NCI-H345 treated with DMSO at 0.1 percent for 48 hours (cell line): ENCODE results near the gene ZNF546.
A peak's percentile ranks its signal among the peaks of the same experiment; 100 is the strongest.
"Not testable (repeated sequence)": the region's sequence is repeated elsewhere in the genome, so short reads cannot be mapped to it uniquely, and the experiment has no call there.

Experiments
- DNase-seq: peaks from one replicate; lab custom pipeline; 2025; ENCODE audit not compliant: unreplicated experiment; lab: John Stamatoyannopoulos, UW

ZNF546 gene

DNA sequence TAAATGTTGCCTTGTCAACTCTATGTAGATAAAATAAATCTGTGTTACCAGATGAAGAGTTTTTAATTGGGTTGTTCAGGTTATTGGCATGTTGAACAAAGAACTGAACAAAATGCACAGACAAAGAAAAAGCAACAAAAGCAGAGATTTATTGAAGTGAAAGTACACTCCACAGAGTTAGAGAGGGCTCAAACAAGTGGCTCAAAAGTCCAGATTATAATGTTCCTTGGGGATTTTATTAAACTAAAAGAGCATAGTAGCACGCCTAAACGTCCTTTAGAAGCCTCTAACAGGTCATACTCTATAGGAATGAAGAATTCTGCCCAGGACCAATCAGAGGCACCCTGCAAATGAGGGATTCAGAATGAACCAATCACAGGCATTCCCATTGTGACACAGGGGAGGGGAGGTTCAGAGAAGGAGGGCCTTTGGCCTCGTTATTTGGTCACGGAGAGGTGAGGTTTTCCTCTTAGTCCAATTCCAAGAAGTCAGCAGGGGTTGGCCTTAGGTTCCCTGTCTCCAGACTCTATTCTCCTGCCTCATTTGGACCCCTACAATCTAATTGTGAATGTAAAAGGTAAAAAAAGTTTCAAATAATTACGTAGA lies 13.1 kb upstream of the ZNF546 start:
- no peak for DNase-seq

DNA sequence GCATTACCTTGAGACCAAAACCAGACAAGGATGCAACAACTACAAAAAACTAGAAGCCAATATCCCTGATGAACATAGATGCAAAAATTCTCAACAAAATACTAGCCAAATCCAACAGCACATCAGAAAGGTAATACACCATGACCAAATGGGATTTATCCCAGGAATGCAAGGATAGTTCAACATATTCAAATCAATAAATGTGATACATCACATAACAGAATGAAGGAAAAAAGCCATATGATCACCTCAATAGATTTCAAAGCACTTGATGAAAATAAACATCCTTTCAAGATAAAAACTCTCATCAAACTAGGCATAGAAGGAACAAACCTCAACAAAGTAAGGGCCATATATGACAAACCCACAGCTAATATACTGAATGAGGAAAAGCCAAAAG lies 10.2 kb upstream of the ZNF546 start:
- DNase-seq = no peak

DNA sequence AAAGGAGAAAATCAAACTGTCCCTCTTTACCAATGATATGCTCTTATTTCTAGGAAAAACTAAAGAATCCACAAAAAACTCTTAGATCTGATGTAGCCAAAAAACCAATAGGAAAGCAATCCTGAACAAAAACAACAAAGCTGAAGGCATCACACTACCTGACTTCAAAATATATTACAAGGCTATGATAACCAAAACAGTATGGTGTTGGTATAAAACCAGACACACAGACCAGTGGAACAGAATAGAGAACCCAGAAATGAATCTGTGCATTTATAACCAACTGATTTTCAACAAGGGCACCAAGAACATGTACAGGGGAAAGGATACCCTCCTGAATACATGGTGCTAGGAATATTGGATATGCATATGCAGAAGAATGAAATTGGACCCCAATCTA lies 9.7 kb upstream of the ZNF546 start:
- no peak for DNase-seq

DNA sequence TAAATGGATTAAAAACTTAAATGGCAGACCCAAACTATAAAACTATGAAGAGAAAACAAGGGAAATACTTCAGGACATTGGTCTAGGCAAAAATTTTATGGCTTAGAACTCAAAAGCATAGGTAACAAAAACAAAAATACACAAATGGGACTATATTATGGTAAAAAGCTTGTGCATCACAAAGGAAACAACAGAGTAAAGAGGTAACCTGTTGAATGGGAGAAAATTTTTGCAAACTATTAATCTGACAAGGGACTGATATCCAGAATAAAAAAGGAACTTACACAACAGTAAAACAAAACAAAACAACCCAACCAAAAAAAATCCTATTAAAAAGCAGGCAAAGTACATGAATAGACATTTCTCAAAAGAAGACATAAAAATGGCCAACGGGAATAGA lies 9.3 kb upstream of the ZNF546 start:
- DNase-seq = no peak

DNA sequence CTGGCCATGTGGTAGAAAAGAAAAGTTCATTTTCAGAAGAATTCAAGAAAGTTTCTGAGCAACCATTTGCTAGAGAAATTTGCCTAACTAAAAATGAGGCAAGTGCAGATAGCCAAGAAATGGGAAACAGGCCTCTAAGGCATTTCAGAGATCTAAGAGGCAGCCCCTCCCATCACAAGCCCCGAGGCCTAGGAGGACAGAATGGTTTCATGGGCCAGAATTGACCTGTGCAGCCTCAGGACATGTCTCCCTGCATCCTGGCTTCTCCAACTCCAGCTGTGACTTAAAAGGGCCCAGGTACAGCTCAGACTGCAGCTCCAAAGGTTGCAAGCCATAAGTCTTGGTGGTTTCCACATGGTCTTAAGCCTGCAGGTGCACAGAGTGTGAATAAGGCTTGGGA lies 3.3 kb upstream of the ZNF546 start:
- no peak for DNase-seq

DNA sequence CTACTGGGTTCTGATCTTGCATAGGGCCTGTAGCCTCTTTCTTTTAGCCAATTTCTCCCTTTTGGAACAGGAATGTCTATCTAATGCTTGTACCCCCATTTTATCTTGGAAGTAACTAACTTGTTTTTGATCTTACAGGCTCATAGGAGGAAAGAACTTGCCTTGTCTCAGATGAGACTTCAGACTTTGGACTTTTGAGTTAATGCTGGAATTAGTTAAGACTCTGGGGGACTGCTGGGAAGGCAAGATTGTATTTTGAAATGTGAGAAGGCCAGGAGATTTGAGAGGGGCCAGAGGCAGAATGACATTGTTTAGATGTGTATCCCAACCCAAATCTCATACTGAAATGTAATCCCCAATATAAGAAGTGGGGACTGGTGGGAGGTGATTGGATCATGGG lies 2.5 kb upstream of the ZNF546 start:
- DNase-seq = no peak

DNA sequence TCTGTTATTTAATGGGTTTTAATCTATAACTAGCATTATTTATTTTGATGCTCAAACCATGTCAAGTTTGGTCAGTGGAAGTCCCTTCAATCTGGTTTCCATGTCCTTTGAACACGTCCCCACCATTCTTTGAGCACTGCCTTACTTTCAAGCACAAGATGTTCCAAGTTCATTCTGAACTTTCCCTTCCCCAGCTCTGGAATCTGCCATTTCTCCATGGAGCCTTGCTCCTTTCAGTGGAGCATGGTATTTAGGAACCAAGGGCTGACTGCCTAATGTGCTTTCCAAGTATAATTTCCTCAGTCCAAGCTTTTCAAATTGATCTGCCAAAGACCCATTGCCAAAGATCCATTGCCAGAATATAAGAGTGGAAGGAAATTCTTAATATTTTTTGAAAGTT lies 1.1 kb upstream of the ZNF546 start:
- no peak for DNase-seq

DNA sequence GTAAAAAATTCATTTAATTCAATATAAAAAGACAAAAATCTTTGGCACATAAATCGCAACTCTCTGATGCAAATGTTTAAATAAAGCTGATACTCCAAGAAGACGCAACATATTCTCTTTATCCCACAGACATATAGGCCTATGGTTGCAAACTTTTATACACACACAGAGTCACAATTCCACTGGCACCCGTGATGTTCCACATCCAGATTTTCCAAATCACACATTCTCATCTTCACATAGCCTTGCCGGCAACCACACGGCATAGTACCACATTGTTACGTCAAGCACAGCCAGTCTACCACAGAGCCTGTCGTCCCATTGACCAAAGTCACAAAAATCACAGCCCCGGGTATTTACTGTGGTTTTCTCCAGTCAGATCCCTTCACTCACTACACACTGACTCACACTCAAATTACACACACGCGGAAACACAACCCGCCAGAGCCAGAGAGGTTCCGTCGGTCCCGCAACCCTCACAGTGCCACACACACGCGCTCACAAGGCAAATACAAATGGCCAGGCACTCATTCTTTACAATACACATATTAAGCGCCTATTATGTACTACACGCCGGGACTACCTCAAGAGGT lies 546 bp upstream of the ZNF546 start:
- DNase-seq = peak; percentile 64

DNA sequence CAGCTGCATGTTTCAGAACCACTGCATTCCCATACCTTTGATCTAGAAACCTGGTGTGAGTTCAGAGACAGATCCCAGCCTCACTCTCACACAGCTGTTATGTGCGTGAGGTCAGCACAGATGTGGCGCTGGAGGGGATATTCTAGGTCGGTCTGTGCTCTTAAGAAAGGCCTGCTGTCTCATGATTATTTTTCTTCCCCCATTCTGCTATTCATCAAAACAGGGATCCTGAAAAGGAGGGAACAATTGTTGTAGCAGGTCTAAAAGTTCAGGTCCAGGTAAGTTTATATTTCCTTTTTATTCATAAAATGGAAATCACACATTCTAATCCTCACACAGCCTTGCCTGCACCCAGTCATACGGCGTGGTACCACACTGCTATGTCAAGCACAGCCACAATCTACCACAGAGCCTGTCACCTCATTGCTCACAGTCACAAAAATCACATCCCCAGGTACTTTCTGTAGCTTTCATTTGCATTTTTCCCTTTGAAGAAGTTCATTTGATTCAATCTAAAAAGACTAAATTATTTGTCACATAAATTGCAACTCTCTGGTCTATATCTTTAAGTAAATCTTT lies 867 bp downstream of the ZNF546 start:
- DNase-seq = no peak

DNA sequence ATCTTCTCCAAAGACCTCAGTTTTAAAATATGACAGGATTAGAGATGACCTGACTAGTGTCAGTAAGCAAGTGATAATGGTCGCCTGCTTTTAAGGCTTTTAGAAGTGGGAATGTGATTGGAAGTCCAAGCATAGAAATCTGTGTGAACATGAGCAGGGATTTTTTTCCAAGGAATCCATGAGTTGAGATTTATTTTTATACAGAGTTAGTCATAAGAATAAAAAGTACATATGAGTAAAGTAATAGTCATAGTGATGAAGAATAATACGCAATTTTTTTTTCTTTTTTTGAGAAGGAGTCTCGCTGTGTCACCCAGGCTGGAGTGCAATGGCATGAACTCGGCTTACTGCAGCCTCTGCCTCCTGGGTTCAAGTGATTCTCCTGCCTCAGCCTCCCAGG lies 1.6 kb downstream of the ZNF546 start:
- DNase-seq = no peak

DNA sequence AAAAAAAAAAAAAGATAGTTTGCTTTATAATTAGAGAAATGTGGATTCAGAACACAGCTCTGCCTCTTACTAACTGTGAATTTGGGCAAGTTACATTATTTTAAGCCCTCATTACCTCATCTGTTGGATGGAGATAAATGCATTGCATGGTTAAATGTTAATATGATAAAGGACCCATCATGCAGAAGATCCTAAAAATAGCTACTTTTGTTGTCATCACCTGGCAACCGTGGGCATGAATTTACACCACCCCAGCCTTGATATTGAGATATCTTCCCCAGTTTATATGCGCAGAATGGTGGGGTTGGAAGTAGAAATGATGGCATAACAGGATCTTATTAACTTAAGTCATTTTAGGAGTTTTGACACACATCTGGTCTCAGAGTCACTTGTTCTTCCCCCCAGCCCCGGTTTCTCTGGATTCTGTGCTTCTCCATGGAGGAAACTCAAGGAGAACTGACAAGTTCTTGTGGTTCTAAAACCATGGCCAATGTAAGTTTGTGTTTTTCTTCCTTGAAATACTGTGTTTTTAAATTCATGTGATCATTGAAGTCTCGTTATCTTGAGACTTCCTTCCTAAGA lies 8.9 kb downstream of the ZNF546 start:
- DNase-seq = no peak

DNA sequence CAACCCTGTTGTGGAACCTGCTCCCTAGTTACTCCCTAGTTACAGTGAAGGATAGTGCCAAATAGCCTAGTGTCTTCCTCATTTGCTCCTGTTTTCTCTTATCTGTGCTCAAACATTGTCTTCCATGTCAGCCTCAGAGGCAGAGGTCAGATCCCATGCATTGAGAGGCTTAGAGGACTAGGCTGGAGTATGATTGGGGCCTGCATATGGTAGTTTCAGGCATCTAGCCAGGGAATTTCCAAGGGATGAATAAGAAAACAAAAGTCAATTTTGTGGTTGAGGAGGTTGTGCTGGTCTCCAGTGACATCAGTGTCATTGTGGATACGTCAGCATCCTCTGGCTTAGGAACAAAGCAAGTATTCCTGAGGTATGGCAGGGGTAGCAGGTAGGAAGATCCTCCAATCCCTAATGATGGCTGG lies 9.4 kb downstream of the ZNF546 start:
- DNase-seq = no peak

DNA sequence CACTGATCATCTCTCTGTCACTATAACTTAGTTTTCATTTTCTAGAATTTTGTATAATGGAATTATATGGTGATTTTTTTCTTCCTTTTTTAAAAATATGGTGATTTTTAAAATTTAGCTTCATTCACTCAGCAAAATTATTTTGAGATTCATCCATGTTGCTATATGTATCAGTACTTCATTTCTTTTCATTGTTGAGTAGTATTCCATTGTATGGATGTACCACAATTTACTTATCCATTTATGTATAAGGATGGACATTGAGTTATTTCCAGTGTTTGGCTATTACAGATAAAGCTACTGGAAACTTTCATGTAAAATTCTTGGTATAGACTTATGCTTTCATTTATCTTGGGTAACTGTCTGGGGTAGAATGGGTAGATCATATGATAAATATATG lies 12.8 kb downstream of the ZNF546 start:
- no peak for DNase-seq

DNA sequence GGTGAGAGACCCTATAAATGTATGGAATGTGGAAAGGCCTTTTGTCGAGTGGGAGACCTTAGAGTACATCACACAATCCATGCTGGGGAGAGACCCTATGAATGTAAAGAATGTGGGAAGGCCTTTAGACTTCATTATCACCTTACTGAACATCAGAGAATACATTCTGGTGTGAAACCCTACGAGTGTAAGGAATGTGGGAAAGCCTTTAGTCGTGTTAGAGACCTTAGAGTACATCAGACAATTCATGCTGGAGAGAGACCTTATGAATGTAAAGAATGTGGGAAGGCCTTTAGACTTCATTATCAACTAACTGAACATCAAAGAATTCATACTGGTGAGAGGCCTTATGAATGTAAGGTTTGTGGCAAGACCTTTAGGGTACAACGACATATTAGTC lies 17.1 kb downstream of the ZNF546 start:
- DNase-seq = no peak

DNA sequence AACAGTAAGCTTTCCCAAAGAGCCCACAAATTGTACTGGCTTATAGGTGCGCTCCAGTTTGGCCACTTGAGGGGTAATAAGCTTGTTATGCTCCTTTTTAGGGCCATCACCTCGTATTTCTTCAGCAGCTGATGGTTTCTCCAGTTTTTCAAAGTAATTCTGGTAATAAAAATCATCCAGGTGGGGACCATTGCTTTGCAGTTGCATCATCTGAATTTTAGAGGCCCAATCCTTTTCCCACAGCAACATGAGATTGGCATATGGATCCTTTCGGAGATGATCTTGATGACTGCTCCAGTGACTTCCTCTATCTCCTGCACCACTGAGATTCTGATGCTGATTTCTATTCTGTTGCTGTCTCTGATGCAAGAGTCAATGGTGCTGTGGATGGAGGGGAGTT lies 27.1 kb downstream of the ZNF546 start:
- DNase-seq = no peak

DNA sequence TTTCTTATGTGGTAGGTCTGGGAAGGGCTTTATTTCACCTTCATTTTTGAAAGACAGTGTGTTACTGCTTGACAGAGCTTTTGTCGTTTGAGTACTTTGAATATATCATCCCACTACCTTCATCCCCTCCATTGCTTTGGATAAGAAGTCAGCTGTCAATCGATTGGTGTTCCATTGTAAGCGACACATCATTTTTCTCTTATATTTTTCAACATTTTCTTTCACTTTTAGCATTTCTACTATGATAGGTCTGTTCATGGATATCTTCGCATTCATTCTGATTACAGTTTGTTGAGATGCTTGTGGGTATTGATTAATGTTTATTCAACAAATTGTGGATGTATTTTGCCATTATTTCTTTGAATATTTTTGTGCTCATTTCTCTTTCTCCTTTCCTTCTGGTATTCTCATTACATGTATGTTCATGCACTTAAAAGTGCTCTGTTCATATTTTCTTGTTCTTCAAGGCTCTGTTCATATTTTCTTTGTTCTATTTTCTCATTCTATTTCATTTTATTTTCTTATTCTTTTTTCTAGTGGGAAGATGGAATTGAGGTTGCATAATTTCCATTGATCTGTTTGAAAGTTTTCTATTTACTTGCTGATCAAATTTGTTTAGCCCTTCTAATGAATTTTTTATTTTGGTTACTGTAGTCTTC lies 29.2 kb downstream of the ZNF546 start:
- no peak for DNase-seq

DNA sequence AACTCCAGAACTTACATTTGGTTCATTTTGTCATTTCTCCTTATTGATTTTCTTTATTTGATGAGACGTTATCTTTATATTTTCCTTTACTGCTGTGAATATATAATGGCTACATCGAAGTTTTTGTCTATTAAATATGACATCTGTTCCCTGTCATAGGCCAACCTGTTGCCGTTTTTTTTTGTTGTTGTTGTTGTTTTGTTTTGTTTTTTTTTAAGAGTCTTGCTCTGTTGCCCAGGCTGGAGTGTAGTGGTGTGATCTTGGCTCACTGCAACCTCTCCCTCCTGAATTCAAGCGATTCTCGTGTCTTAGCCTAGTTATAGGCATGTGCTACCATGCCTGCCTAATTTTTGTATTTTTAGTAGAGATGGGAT lies 29.7 kb downstream of the ZNF546 start:
- no peak for DNase-seq

DNA sequence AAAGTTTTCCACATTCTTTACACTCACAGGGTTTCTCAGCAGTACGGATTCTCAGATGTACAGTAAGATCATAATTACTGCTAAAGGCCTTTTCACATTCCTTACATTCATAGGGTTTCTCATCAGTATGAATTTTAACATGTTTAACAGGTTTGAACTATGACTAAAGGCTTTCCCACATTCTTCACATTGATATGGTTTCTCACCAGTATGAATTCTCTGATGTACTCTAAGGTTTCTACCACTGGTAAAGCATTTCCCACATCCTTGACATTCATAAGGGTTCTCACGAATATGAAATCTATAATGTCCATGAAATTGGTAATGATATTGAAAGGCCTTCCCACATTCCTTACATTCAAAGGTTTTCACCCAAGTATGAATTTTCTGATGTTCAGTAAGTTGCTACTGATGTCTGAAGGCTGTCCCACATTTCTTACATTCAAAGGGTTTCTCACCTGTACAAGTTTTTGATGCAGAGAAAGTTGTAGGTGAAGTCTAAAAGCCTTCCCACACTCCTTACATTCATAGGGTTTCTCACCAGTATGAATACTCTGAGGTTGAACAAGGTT lies 37.2 kb downstream of the ZNF546 start:
- no peak for DNase-seq

DNA sequence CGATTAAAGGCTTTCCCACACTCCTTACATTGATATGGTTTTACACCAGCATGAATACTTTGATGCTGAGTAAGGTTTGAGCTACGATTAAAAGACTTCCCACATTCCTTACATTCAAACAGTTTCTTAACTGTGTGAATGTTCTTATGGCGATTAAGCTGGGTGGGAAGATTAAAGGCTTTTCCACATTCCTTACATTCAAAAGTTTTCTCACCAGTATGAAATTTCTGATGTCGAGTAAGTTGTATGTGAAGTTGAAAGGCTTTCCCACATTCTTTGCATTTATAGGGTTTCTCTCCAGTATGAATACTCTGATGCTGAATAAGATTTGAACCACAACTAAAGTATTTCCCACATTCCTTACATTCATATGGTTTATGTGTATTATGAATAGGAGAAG lies 39.1 kb downstream of the ZNF546 start:
- DNase-seq = no peak

DNA sequence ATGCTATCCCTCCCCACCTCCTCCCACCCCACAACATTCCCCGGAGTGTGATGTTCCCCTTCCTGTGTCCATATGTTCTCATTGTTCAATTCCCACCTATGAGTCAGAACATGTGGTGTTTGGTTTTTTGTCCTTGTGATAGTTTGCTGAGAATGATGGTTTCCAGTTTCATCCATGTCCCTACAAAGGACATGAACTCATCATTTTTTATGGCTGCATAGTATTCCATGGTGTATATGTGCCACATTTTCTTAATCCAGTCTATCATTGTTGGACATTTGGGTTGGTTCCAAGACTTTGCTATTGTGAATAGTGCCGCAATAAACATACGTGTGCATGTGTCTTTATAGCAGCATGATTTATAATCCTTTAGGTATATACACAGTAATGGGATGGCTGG lies 41.2 kb downstream of the ZNF546 start:
- DNase-seq = not testable (repeated sequence)

DNA sequence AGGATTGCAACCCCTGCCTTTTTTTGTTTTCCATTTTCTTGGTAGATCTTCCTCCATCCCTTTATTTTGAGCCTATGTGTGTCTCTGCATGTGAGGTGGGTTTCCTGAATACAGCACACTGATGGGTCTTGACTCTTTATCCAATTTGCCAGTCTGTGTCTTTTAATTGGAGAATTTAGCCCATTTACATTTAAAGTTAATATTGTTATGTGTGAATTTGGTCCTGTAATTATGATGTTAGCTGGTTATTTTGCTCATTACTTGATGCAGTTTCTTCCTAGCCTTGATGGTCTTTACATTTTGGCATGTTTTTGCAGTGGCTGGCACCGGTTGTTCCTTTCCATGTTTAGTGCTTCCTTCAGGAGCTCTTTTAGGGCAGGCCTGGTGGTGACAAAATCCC lies 44.9 kb downstream of the ZNF546 start:
- not testable (repeated sequence) for DNase-seq

DNA sequence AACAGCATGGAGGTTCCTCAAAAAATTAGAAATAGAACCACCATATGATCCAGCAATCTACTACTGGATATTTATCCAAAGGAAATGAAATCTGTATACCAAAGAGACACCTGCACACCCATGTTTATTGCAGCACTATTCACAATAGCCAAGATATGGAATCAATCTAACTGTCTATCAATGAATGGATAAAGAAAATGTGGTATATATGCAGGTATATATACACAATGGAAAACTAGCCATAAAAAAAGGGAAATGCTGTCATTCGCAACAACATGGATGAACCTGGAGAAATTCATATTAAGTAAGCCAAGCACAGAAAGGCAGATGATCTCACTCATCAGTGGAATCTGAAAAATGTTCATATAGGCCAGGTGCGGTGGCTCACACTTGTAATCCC lies 56.6 kb downstream of the ZNF546 start:
- DNase-seq = no peak
